Spleen (tissue), 7 donors: ENCODE data around the gene DSE.

Experiments
- CTCF ChIP-seq, 11 experiments: fragments of 200-600 bp in 7 of 11; fragments of 450-650 bp in 4 of 11; sonication (generic) in 4 of 11; IDR thresholded peaks in 8 of 11; conservative IDR thresholded peaks in 3 of 11; 1 replicate in 7 of 11; 2 replicates in 4 of 11; pipeline versions ENCODE4 v1.4.0 to v1.8.0; 2016 to 2021; ENCODE audit warnings: antibody characterized with exemption in 11 of 11, inconsistent platforms in 4 of 11, mild to moderate bottlenecking in 1 of 11
- POLR2AphosphoS5 ChIP-seq, 3 donors: sonication (generic); formaldehyde crosslinking; IDR thresholded peaks; one replicate each; pipeline ENCODE4 v1.5.1; 2017; ENCODE audit warnings: antibody characterized with exemption in 3 of 3
- donor health status: DM: no; HTN: no; CAD: no; lungs with moderate emphysema.
- donor health status: DM: no; HTN: no; CAD: no.
- donor health status: DM: no; HTN: no; CAD: no.

GRCh38 chr6:116380346-116380745, 9.6 kb downstream of the DSE start:
- TF ChIP-seq POLR2AphosphoS5 (IDR thresholded peaks at IDR 0.05) (no peak), CTCF (IDR thresholded peaks at IDR 0.05 in 8 of 11, conservative IDR thresholded peaks at IDR 0.05 in 3 of 11) (no peak)
